SJCRH30 (cell line): Measurements from ENCODE around the gene RRP9. TPM values are rescaled to one million over a fixed set of nuclear protein-coding genes. Genes with fewer than 3 reads are reported as not detected.
A peak's percentile ranks its signal among the peaks of the same experiment; 100 is the strongest.
"Not testable (repeated sequence)": the region's sequence is repeated elsewhere in the genome, so short reads cannot be mapped to it uniquely, and the experiment has no call there.

Source experiments
- DNase-seq, 2 experiments: peaks; one replicate each; pipeline ENCODE4 v3.0.0-alpha.2; 2015 to 2020
- H3K27ac ChIP-seq: fragments of 250-450 bp; sonication (Bioruptor Pico); 2 replicates; pipeline ENCODE4 v1.5.1; 2020; ENCODE audit warnings: mild to moderate bottlenecking, moderate library complexity
- H3K27me3 ChIP-seq: fragments of 250-450 bp; sonication (Bioruptor Pico); 2 replicates; pipeline ENCODE4 v1.5.1; 2020; ENCODE audit warnings: mild to moderate bottlenecking, moderate library complexity
- H3K36me3 ChIP-seq: fragments of 250-450 bp; sonication (Bioruptor Pico); 2 replicates; pipeline ENCODE4 v1.5.1; 2020; ENCODE audit warnings: mild to moderate bottlenecking, moderate library complexity
- H3K4me1 ChIP-seq: fragments of 250-450 bp; sonication (Bioruptor Pico); 2 replicates; pipeline ENCODE4 v1.5.1; 2020; ENCODE audit warnings: mild to moderate bottlenecking, moderate library complexity
- H3K4me3 ChIP-seq: fragments of 250-450 bp; sonication (Bioruptor Pico); 2 replicates; pipeline ENCODE4 v1.5.1; 2020; ENCODE audit warnings: mild to moderate bottlenecking, moderate library complexity
- H3K9me3 ChIP-seq: fragments of 250-450 bp; sonication (Bioruptor Pico); replicated peaks from 2 replicates; pipeline ENCODE4 v1.5.1; 2020; ENCODE audit warnings: mild to moderate bottlenecking, moderate library complexity
- total RNA-seq: library from RNA; depleted of rRNA; stranded (reverse); fragments of >200 nt; shearing (Covaris generic); gene quantifications from 2 replicates; pipeline ENCODE4 v1.2.3, GENCODE V29; 2014

RRP9 gene
- total RNA-seq, 1 experiment from 2014 or later, result 31.7 TPM

DNA sequence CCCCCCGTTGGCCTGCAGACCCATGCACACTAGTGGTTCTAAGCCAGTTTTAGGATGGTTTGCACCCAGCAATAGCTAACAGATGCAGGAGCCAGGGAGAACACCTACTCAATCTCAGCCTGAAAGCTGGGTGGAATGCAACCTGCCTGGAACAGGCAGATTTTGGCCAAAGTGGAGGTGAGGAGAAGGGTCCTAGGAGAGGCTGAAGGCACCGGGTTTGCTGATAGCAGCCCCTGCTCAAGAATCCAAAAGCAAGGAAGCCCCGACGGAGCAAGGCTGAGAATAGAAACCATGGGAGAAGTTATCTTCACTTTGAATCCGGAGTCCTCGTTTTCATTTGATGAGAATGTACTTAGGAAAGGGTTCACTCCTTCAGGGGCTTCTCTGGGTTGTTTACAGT, 9.9 kb downstream of the RRP9 start:
- Histone ChIP-seq H3K9me3 (no peaks in the 10 kb centered on the region), H3K27me3 (no peaks in the 10 kb centered on the region), H3K4me3 (no peak overlapping the region), H3K27ac (no peak overlapping the region), H3K4me1 (no peaks in the 10 kb centered on the region), H3K36me3 (peaks cover 36% of the 10 kb centered on the region)
- no peak for DNase-seq

- Histone ChIP-seq H3K4me1 (no peaks in the 10 kb centered on the region), H3K36me3 (peaks cover 24% of the 10 kb centered on the region; the same call in 1 of the 2 replicates), H3K9me3 (no peaks in the 10 kb centered on the region), H3K27ac (no peak overlapping the region), H3K4me3 (no peak overlapping the region), H3K27me3 (no peaks in the 10 kb centered on the region)
- DNase-seq, result no peak
Measured at GRCh38 chr3:51930439-51930838, 11.3 kb downstream of the RRP9 start.

- peak in 1 of 2 experiments; percentile 53 for DNase-seq
- no peaks in the 10 kb centered on the region for H3K27me3 ChIP-seq
- H3K27ac ChIP-seq, result no peak overlapping the region
Measured at GRCh38 chr3:51929420-51930003, 12.2 kb downstream of the RRP9 start.

GRCh38 chr3:51928981-51929380, 12.7 kb downstream of the RRP9 start:
- H3K27ac ChIP-seq, H3K4me1 ChIP-seq, DNase-seq, H3K9me3 ChIP-seq, H3K4me3 ChIP-seq, H3K27me3 ChIP-seq: not testable (repeated sequence)
- peaks cover 14% of the 10 kb centered on the region; the same call in 1 of the 2 replicates for H3K36me3 ChIP-seq

More at GRCh38 chr3:51929420-51930003, 12.2 kb downstream of the RRP9 start:
- Histone ChIP-seq H3K4me1 (no peaks in the 10 kb centered on the region), H3K4me3 (no peak overlapping the region), H3K36me3 (peaks cover 18% of the 10 kb centered on the region; the same call in 1 of the 2 replicates), H3K9me3 (no peaks in the 10 kb centered on the region)

- no peaks in the 10 kb centered on the region for H3K9me3 ChIP-seq
- H3K36me3 ChIP-seq, result peaks cover 11% of the 10 kb centered on the region; the same call in 1 of the 2 replicates
- H3K27ac ChIP-seq, result no peak overlapping the region
- H3K27me3 ChIP-seq, result no peaks in the 10 kb centered on the region
- DNase-seq, result no peak
- no peak overlapping the region for H3K4me3 ChIP-seq
- no peaks in the 10 kb centered on the region for H3K4me1 ChIP-seq
Measured at GRCh38 chr3:51928438-51928837, 13.3 kb downstream of the RRP9 start.

GRCh38 chr3:51927061-51927977, 14.4 kb downstream of the RRP9 start:
- DNase-seq, result no peak
- Histone ChIP-seq H3K4me3 (no peak overlapping the region), H3K9me3 (no peaks in the 10 kb centered on the region), H3K27me3 (no peaks in the 10 kb centered on the region), H3K36me3 (peaks cover 3% of the 10 kb centered on the region; the same call in 1 of the 2 replicates), H3K27ac (no peak overlapping the region), H3K4me1 (no peaks in the 10 kb centered on the region)

DNA sequence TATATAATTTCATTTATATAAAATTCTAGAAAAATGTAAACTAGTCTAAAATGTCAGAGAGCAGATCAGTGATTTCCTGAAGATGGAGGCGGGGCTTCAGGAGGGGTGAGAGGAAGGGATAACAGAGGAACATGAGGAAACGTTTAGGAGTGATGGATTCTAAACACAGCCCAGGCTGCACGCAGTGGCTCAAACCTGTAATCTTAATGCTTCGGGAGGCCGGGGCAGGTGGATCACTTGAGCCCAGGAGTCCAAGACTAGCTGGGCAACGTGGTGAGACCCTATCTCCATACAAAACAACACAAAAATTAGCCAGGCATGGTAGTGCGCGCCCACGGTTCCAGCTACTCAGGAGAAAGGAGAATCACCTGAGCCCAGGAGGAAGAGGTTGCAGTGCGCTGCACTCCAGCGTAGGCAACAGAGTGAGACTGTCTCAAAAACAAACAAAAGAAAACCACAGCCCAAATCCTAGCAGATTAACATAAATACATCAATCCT, 20.6 kb downstream of the RRP9 start:
- H3K9me3 ChIP-seq, result no peaks in the 10 kb centered on the region
- no peak overlapping the region for H3K27ac ChIP-seq
- no peaks in the 10 kb centered on the region for H3K4me1 ChIP-seq
- DNase-seq, result no peak
- H3K27me3 ChIP-seq, result no peaks in the 10 kb centered on the region
- H3K36me3 ChIP-seq, result no peaks in the 10 kb centered on the region
- H3K4me3 ChIP-seq, result no peak overlapping the region

GRCh38 chr3:51916418-51916817, 25.3 kb downstream of the RRP9 start:
- Histone ChIP-seq H3K27me3 (peaks cover 2% of the 10 kb centered on the region; the same call in 1 of the 2 replicates), H3K9me3 (no peaks in the 10 kb centered on the region), H3K36me3 (no peaks in the 10 kb centered on the region), H3K27ac (no peak overlapping the region), H3K4me3 (no peak overlapping the region), H3K4me1 (no peaks in the 10 kb centered on the region)
- DNase-seq, result no peak

GRCh38 chr3:51908026-51908425, 33.7 kb downstream of the RRP9 start:
- DNase-seq, result no peak
- no peaks in the 10 kb centered on the region; the same call in 1 of the 2 replicates for H3K9me3 ChIP-seq
- peaks cover 2% of the 10 kb centered on the region; the same call in 1 of the 2 replicates for H3K27me3 ChIP-seq
- no peaks in the 10 kb centered on the region for H3K4me1 ChIP-seq
- no peaks in the 10 kb centered on the region for H3K36me3 ChIP-seq
- H3K27ac ChIP-seq, result no peak overlapping the region
- H3K4me3 ChIP-seq, result no peak overlapping the region

- Histone ChIP-seq H3K9me3 (no peaks in the 10 kb centered on the region; the same call in 1 of the 2 replicates), H3K4me3 (no peak overlapping the region), H3K27ac (no peak overlapping the region), H3K36me3 (no peaks in the 10 kb centered on the region), H3K4me1 (no peaks in the 10 kb centered on the region), H3K27me3 (no peaks in the 10 kb centered on the region)
- DNase-seq, result no peak
Measured at GRCh38 chr3:51904034-51904823, 37.5 kb downstream of the RRP9 start.

DNA sequence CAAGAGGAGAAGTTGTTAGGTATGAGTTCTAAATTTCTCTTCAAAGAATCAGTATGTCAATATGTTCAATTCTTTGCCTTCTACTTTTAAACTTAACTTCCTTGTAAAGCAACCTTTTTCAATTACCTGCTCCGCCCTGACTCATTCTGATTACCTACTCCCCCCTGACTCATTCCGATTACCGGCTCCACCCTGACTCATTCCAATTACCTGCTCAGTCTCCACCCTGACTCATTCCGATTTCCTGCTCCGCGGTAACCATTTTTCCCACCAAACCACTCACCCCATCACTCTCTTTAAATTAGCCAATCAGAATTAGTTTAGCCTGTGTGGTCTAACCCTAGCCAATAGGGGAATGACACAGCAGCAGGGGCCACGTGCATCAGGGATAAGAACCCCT, 39.3 kb downstream of the RRP9 start:
- not testable (repeated sequence) for H3K4me3 ChIP-seq, H3K9me3 ChIP-seq, H3K36me3 ChIP-seq, DNase-seq, H3K27me3 ChIP-seq, H3K4me1 ChIP-seq, H3K27ac ChIP-seq

GRCh38 chr3:51900043-51900442, 41.7 kb downstream of the RRP9 start:
- not testable (repeated sequence) for H3K27ac ChIP-seq, H3K4me1 ChIP-seq, DNase-seq, H3K4me3 ChIP-seq, H3K27me3 ChIP-seq, H3K9me3 ChIP-seq, H3K36me3 ChIP-seq

- no peak for DNase-seq
- Histone ChIP-seq H3K27ac (no peak overlapping the region), H3K9me3 (no peaks in the 10 kb centered on the region), H3K4me3 (no peak overlapping the region), H3K36me3 (no peaks in the 10 kb centered on the region), H3K4me1 (no peaks in the 10 kb centered on the region), H3K27me3 (no peaks in the 10 kb centered on the region)
Measured at GRCh38 chr3:51897391-51897790, 44.3 kb downstream of the RRP9 start.

- DNase-seq, result no peak
- no peaks in the 10 kb centered on the region for H3K9me3 ChIP-seq
- no peak overlapping the region for H3K27ac ChIP-seq
Measured at GRCh38 chr3:51896607-51897305, 44.9 kb downstream of the RRP9 start.

More at GRCh38 chr3:51896607-51897305, 44.9 kb downstream of the RRP9 start:
- H3K27me3 ChIP-seq, result no peaks in the 10 kb centered on the region
- no peaks in the 10 kb centered on the region for H3K4me1 ChIP-seq
- no peaks in the 10 kb centered on the region for H3K36me3 ChIP-seq
- H3K4me3 ChIP-seq, result no peak overlapping the region
